HG03520 (cell line): Measurements from ENCODE around the gene KLF3.
A peak's percentile ranks its signal among the peaks of the same experiment; 100 is the strongest.

Experiments used
- ATAC-seq: cut with Tn5 transposase; IDR thresholded peaks from one replicate; pipeline ENCODE4 v1.9.1; 2021; ENCODE audit warnings: mild to moderate bottlenecking, moderate library complexity; ENCODE audit not compliant: unreplicated experiment

KLF3 gene

DNA sequence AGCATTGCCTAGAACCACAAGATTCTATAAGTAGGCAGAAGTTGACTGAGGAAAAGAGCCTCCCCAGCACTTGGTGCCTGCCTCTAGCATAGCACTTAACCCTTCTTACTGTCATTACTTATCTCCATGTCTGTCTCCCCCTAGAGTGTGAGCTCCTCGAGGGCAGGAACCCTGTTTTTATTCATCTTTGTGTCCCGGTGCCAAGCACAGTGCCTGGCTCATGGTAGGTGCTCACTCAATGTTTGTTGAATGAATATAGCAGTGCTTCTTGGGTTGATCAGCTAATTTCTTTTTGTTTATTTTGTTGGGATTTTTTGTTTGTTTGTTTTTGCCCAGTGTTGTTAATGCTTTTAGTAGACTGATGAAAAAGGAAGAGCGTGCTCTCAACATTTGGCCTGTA is 30.3 kb downstream of the KLF3 start:
- ATAC-seq = no peak

DNA sequence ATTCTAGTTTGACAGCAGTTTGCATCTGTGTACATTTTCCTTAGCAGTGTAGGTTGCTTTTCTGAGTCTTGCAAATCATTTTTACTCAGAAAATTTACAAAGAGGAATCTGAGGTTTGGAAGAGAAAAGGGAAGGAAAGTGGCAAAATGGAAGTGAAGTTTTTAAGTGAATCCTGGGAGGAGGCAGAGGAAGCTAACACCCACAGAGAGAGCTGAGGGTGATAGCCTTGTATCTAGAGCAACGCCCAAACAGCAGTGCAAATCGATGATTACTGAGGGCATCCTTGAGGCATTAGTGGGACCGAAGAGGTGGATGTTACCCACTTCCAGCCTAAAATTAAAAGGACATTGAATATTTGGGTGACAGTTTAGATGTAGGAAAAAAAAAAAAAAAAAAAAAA is 31.8 kb downstream of the KLF3 start:
- ATAC-seq = no peak

DNA sequence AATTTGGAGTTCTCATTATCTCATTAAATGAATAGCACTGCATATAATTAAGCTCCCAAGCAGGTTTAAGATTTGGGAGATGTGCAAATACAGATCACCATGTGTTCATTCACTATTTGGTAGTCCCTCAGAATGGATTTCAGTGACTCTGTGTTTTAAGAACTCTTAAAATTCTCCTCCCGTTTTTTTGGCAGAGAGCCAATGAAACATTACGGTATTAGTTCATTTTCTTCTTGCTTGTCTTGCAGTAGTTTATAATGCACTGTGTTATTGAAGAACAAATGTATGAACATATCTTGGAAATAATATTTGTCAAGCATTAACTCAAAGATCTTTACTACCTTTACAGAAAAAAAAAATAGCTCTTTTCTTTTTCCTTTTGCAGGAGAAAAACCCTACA is 32.7 kb downstream of the KLF3 start:
- ATAC-seq = no peak

DNA sequence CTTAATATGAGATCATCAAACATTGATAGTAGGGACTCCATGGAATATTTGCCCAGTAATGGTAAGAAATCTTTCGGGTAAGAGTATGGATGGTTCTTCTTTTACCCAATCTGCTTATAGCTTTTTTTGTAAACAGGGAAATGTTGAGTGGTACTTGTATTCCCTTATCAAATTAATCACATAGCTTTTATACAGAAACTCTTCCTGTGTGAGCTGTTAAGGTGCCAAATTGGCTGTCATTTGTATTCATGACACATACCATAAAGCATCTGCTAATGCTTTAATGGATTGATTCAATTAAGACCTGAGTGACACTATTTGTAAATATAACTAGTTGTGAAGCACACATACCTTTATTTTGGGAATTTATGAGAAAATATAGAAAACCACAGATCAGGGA is 34.2 kb downstream of the KLF3 start:
- ATAC-seq = no peak

DNA sequence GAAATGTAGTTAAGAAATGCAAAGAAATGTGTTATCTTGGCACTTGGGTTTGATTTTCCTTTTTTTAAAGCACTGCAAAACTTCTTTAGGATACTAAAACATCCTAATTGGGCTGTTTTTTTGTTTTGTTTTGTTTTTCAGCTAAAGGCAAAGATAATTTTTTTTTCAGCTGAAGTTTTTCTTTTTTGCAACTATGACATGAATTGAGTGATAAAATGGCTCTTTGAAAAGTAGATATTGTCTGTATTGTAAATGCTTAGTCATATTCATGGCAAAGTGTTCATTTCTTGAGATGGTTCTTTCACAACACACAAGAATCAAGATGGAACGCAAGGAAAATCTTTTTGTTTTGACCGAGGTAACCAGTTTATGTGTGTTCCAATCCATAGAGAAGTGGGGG is 35.1 kb downstream of the KLF3 start:
- no peak for ATAC-seq

DNA sequence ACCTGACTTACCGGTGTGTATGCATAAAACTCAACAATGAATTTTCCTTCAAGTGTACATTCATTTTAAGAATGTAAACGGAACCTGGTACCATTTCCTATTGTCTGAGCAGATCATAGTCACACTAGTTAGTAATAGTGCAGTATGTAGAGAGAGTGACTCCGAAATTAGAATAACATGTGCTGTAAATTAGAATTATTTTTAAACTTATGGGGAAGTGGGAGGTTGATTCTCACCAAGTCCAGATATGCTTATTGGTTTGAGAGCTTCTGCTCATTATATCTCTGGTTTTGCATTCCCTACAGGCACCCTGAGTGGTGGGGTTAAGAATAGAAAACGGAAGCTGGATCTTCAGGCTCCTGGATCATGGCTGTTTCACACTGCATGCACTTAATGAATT is 39.6 kb downstream of the KLF3 start:
- ATAC-seq = no peak

DNA sequence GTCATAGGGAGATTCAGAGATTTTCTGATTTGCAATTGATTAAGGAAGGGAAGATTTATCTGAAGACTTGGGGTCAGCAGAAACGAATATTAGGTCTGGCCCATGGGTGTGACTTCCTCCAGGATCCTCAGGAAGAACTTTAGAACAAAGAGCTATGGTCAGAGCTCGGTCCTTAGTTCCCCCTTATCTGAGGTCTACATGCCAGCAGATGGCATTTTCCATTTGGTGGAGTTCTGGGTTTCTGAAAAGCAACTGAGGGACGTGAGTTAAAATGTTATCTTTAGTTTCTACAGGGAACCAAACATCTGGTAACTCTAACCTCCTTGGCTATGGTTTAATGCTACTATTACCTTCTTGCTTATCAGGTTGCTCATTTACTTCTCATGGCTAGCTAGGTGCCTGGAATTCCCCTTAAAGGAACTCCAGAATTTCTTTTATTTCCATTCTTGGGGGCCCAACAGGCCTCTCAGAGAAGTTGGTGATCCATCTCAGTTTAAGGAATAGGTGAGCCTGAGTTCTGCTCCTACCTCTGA is 40.7 kb downstream of the KLF3 start:
- no peak for ATAC-seq

DNA sequence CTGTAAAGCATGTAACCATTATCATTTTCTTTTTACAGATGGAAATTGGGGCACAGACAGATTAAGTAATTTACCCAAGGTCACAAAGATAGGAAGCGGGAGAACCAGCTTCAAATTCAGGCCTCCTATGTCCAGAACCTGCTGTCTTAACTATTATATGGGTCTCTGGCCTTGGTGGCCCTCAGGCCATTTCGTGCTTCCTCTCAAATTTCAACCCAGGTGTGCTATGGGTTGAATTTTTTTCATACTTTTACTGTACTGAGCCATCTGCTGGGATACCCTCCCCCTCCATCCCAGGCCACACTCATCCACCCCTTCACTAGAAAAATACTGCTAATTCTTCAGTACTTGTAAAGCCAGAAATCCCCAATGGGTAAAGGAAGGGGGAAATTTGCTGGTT is 42.3 kb downstream of the KLF3 start:
- no peak for ATAC-seq

- ATAC-seq = peak; percentile 50
Measured at GRCh38 chr4:38710053-38710452, 46.1 kb downstream of the KLF3 start.

- ATAC-seq = no peak
Measured at GRCh38 chr4:38711066-38711465, 47.1 kb downstream of the KLF3 start.

DNA sequence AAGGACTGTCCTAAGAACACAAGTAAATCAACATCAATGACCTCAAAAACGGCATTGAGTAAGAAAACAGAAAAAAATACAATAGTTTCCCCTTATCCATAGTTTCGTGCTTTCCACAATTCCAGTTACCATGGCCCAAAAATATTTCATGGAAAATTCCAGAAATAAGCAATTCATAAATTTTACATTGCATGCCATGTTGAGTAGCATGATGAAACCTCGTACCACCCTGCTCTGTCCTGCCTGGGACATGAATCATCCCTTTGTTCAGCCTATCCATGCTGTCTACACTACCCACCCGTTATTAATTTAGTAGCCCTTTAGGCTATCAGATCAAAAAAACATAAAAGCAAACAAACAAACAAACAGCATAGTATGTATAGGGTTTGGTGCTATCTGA is 51.1 kb downstream of the KLF3 start:
- ATAC-seq = no peak

GRCh38 chr4:38716256-38716655 is 52.3 kb downstream of the KLF3 start:
- ATAC-seq = no peak

- no peak for ATAC-seq
Measured at GRCh38 chr4:38717604-38718003, 53.6 kb downstream of the KLF3 start.

DNA sequence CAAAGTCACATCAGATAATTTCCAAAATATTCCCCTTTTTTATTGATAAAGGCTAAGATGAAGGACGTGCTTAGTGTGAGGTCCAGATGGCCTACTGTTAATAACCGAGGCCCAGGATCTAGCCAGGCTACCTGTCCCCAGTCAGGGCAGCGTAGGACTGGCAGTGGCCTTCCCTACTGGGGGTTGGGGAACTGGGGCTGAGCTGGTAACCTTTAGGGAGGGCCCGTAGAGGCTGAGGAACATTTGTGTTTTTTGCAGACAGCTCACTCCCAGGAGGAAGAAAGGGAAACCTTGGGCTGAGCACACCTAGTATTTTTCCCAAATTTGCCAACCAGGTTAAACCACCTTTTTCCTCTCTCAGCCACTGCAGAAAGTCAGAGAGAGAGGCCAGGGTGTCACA is 59.1 kb downstream of the KLF3 start:
- no peak for ATAC-seq

DNA sequence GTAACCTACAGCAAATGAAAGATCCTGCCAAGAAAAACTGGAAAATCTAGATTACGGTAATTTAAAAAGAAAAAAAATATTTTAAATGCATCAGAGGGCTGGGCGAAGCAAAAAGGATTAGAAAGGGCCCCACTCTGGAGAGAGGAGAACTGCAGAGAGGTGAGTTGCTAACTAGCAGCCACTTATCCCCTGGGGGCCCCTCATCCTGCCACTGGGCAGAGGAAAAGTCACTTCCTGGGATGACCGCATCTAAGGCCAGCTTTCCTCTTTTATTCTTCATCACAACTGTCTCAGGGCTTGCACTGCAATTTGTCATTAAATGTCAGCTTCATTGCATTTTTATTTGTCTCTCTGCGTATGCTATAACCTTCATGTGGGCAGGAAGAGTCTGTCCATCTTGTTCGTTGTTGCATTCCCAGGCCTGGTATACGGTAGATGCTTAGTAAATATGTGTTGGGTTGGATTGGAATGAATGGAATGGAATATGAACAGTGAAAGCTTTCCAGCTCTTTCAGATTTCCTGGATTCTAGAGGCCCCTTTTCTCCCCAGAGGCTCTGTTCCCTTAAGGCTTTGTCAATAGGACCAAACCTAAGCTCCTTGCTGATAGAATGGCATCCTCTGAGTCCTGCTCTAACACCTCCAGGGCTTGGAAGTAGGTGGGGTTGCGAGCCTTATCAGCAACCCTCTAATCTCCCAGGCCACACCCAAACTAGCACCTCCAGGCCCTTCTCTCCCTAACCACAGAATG is 59.9 kb downstream of the KLF3 start:
- ATAC-seq = no peak

DNA sequence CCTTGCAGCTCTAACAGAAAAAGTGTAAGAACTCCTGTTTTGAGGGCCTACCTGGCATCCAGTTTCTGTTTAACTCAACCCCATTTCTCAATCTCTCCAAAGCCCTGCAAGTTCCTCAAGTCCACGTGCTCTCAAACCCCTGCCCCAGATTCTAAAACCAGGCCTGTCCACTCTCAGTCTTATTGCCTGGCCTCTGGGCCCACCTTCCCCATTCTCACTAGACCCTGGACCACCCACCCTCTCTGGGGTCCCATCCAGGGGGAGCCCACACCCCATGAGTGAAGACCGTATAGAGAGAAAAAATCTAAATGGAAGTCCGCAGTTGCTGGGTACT is 60.4 kb downstream of the KLF3 start:
- no peak for ATAC-seq

DNA sequence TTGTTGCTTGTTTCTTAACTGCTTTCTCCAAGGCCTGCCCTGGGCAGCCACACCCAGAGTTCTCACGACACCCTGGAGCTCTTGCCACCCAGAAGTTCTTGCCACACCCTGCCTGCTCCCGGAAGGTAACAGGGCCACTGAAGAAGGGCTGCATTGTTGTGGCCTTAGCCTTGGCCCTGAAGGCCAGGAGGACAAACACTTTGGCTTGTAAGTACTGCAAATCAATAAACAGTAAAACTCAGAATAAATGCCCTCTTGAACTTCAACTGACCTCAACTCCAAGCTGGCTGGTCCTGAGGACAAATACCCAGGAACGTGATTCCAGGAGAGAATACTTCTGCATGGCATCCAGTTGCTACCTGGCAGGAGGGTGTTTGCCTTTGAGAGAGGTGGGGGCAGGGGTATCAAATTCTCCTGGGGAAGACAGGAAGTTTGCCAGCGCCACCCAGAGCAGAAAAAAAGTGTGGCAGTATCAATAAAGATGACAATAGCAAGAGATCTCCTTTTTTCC is 64.7 kb downstream of the KLF3 start:
- ATAC-seq = no peak

- no peak for ATAC-seq
Measured at GRCh38 chr4:38730493-38730829, 66.5 kb downstream of the KLF3 start.

DNA sequence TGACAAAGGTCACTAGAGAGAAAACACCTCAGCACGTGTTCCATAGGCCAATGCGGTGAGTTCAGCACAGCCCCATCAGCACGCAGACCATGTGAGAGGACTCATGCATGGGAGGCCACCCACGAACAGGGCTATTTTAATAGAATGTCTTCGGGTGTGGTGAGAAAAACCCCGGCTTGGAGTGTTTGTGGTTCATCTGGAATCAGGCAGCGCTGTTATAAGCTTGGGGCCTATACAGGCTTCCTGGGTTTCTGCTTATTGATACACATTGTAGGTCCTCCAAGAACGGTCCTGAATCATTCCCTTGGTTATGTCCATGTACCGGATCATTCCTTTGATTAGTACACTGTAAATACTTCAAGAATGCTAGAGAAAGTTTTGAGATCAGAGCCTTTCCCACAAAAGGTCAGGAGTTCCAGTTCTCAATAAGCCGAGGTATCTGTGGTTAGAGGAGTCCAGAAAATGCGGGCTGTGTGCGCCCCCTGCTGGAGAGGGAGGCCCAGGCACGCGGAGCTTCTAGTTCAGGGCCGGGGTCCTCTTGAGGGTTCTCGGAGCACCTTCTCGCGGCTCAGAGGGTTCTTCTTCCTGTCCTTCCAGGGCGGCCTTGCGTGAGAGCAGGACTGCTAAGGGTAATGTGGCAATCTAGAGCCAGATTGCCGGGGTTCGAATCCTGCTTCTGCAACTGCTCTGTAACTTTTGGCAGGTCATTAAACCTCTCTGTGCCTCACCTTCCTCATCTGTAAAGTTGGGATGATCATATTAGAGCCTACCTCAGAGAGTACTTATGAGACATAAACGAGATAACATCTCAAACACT is 67.0 kb downstream of the KLF3 start:
- ATAC-seq = peak; percentile 86

DNA sequence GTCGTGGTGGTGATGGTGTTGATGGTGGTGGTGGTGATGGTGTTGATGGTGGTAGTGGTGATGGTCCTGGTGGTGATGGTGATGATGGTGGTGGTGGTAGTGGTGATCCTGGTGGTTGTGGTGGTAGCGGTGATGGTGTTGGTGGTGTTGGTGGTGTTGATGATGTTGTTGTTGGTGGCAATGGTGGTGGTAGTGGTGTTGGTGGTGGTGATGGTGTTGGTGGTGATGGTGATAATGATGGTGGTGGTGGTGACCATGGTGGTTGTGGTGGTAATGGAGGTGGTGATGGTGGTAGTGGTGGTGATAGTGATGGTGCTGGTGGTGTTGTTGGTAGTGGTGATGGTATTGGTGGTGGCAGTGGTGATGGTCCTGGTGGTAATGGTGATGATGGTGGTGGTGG is 69.7 kb downstream of the KLF3 start:
- ATAC-seq = no peak

- ATAC-seq = no peak
Measured at GRCh38 chr4:38734446-38734845, 70.4 kb downstream of the KLF3 start.

DNA sequence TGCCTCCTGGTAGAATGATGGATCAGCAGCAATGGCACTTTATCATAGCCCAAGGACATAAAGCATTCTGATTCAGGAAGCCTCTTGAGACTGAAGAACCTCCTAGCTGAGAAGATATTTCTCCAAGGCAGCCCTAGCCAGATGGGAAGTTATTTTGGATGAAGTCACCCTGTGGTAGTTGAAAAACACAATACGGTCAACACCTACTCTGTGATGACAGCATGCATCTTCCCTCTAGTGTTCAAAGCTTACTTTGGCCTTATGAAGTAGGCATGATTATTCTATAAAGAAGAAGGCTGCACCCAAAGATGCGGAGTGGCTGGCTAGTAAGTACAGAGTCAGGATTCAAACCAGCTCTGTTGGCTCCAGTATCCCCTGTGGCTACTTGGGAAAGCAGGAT is 70.9 kb downstream of the KLF3 start:
- no peak for ATAC-seq
